T follicular helper cell (primary cell): Measurements from ENCODE around the gene CX3CR1.

ENCODE experiments used
- DNase-seq: peaks from one replicate; pipeline ENCODE4 v3.0.0-alpha.2; 2020; ENCODE audit warnings: low read depth

The CX3CR1 gene

GRCh38 chr3:39222939-39223338 is 56.9 kb downstream of the CX3CR1 start:
- no peak for DNase-seq

GRCh38 chr3:39222462-39222861 is 57.4 kb downstream of the CX3CR1 start:
- DNase-seq, result no peak

- DNase-seq, result no peak
These were observed 58.7 kb downstream of the CX3CR1 start for GRCh38 chr3:39221141-39221530.

- no peak for DNase-seq
These were observed 59.3 kb downstream of the CX3CR1 start for GRCh38 chr3:39220407-39221140.

- DNase-seq, result no peak
These were observed 60.1 kb downstream of the CX3CR1 start for GRCh38 chr3:39219702-39220101.

- no peak for DNase-seq
These were observed 63.6 kb downstream of the CX3CR1 start for GRCh38 chr3:39216176-39216790.

GRCh38 chr3:39213613-39214012 is 66.2 kb downstream of the CX3CR1 start:
- no peak for DNase-seq
